GM23248 (cell line): ENCODE data around the gene NAV3.

Experiments used
- EZH2 ChIP-seq: fragments of 200-600 bp; sonication (generic); IDR thresholded peaks from 2 replicates; pipeline ENCODE4 v1.6.1; 2018; ENCODE audit warnings: antibody characterized with exemption, mild to moderate bottlenecking; ENCODE audit not compliant: insufficient read depth, poor library complexity, severe bottlenecking
- EZH2phosphoT487 ChIP-seq: fragments of 200-600 bp; sonication (generic); IDR thresholded peaks from 2 replicates; pipeline ENCODE4 v1.6.1; 2018; ENCODE audit warnings: antibody characterized with exemption, moderate library complexity, mild to moderate bottlenecking, low read depth; ENCODE audit not compliant: insufficient read depth

GRCh38 chr12:78199926-78200325 is 369.2 kb downstream of the NAV3 start:
- no peak for TF ChIP-seq EZH2
- TF ChIP-seq EZH2phosphoT487: no peak
